H1 (cell line): ENCODE data around the gene KHDC4. TPM values are rescaled to one million over a fixed set of nuclear protein-coding genes. Genes with fewer than 3 reads are reported as not detected.

ENCODE experiments used
- ATF3 ChIP-seq: IDR thresholded peaks from 2 replicates; pipeline ENCODE4 v1.6.1; 2011; ENCODE audit warnings: low read depth, mild to moderate bottlenecking, low read length; ENCODE audit not compliant: insufficient read depth
- polyA plus RNA-seq, 7 experiments: library from polyadenylated mRNA; depleted of rRNA in 3 of 7; stranded (reverse) in 5 of 7; unstranded in 2 of 7; fragments of >200 nt in 5 of 7; fragments of 200-250 nt in 2 of 7; gene quantifications; 1 replicate in 5 of 7; 2 replicates in 1 of 7; 4 replicates in 1 of 7; pipeline versions ENCODE4 v1.2.1 to v1.2.3, GENCODE V29; 2011 to 2013; ENCODE audit warnings: missing spikeins in 2 of 7, mixed read lengths in 2 of 7
- total RNA-seq: library from RNA; stranded (reverse); fragmentation: NEBNext Ultra II Directional; extraction: Animal tissue kit (Norgen Biotek cat#: 25700); gene quantifications from 2 replicates; pipeline ENCODE4 v1.2.1, GENCODE V29; 2021

The KHDC4 gene
- total and polyA plus RNA-seq, 2 of the 8 experiments (the other 6 are each of a cell fraction or from before 2014, with no cell fraction given): 56.6 to 81.1 TPM

- no peak for TF ChIP-seq ATF3
Measured at GRCh38 chr1:155934097-155934935, at the start of gene KHDC4 (continued).
